GM23338 (cell line): ENCODE measurements around the gene ABCF3. TPM values are rescaled to one million over a fixed set of nuclear protein-coding genes. Genes with fewer than 3 reads are reported as not detected.

Experiments used
- ATAC-seq: fragments of 200-7000 bp; cut with Tn5 transposase; 3 replicates; pipeline ENCODE4 v1.9.1; 2020
- DNase-seq: peaks from one replicate; pipeline ENCODE4 v3.0.0-alpha.2; 2015; ENCODE audit warnings: low spot score
- H2AFZ ChIP-seq: fragments of 200-600 bp; sonication (generic); 2 replicates; pipeline ENCODE4 v1.8.0; 2016; ENCODE audit warnings: antibody characterized with exemption, mild to moderate bottlenecking, moderate library complexity
- H3F3A ChIP-seq: fragments of 200-600 bp; sonication (generic); replicated peaks from 2 replicates; pipeline ENCODE4 v1.8.0; 2017; ENCODE audit warnings: antibody characterized with exemption, mixed run types, low read depth
- H3K27ac ChIP-seq: fragments of 200-600 bp; sonication (generic); 2 replicates; pipeline ENCODE4 v1.6.1; 2016; ENCODE audit warnings: low read depth
- H3K27me3 ChIP-seq: fragments of 200-600 bp; sonication (generic); 2 replicates; pipeline ENCODE4 v1.8.0; 2016; ENCODE audit warnings: mild to moderate bottlenecking, mixed run types, moderate library complexity; ENCODE audit not compliant: insufficient read depth
- H3K36me3 ChIP-seq: fragments of 200-600 bp; sonication (generic); 2 replicates; pipeline ENCODE4 v1.8.0; 2016; ENCODE audit warnings: mild to moderate bottlenecking; ENCODE audit not compliant: insufficient read depth
- H3K4me1 ChIP-seq: fragments of 200-600 bp; sonication (generic); 2 replicates; pipeline ENCODE4 v1.8.0; 2016; ENCODE audit warnings: mild to moderate bottlenecking, moderate library complexity; ENCODE audit not compliant: insufficient read depth
- H3K4me2 ChIP-seq: fragments of 200-600 bp; sonication (generic); 2 replicates; pipeline ENCODE4 v1.7.1; 2017; ENCODE audit warnings: mixed run types
- H3K4me3 ChIP-seq: fragments of 200-600 bp; sonication (generic); 2 replicates; pipeline ENCODE4 v1.6.1; 2016; ENCODE audit warnings: mixed run types
- H3K79me2 ChIP-seq: fragments of 200-600 bp; sonication (generic); replicated peaks from 2 replicates; pipeline ENCODE4 v1.8.0; 2017; ENCODE audit warnings: mild to moderate bottlenecking; ENCODE audit not compliant: insufficient read depth
- H3K9me2 ChIP-seq: fragments of 200-600 bp; sonication (generic); 2 replicates; pipeline ENCODE4 v1.8.0; 2017; ENCODE audit not compliant: insufficient read depth
- H4K20me1 ChIP-seq: fragments of 200-600 bp; sonication (generic); replicated peaks from 2 replicates; pipeline ENCODE4 v1.8.0; 2017; ENCODE audit warnings: mild to moderate bottlenecking; ENCODE audit not compliant: insufficient read depth
- H3K27ac Mint-ChIP-seq: 2 replicates; pipeline ENCODE4 v1.8.0; 2020; ENCODE audit warnings: inconsistent platforms, mild to moderate bottlenecking, moderate library complexity, mixed read lengths
- H3K27me3 Mint-ChIP-seq: 3 replicates; pipeline ENCODE4 v1.8.0; 2022; ENCODE audit warnings: low read depth, mild to moderate bottlenecking, moderate library complexity, mixed read lengths, inconsistent platforms; ENCODE audit not compliant: insufficient read depth, poor library complexity
- H3K36me3 Mint-ChIP-seq: 3 replicates; pipeline ENCODE4 v1.8.0; 2021; ENCODE audit warnings: low read depth, mild to moderate bottlenecking, inconsistent platforms, moderate library complexity, mixed read lengths
- H3K4me1 Mint-ChIP-seq: 3 replicates; pipeline ENCODE4 v1.8.0; 2020; ENCODE audit warnings: mild to moderate bottlenecking, inconsistent platforms, mixed read lengths
- H3K4me3 Mint-ChIP-seq: 3 replicates; pipeline ENCODE4 v1.8.0; 2021; ENCODE audit warnings: moderate library complexity, mild to moderate bottlenecking, inconsistent platforms, mixed read lengths
- H3K9me3 Mint-ChIP-seq: 3 replicates; pipeline ENCODE4 v1.8.0; 2020; ENCODE audit warnings: moderate library complexity, mild to moderate bottlenecking, inconsistent platforms, mixed read lengths
- CREB1 ChIP-seq: fragments of 250-450 bp; sonication (Bioruptor Pico); IDR thresholded peaks from 2 replicates; pipeline ENCODE4 v1.5.0; 2020; ENCODE audit warnings: low read depth, mild to moderate bottlenecking, moderate library complexity
- EZH2 ChIP-seq: fragments of 200-600 bp; sonication (generic); IDR thresholded peaks from one replicate; pipeline ENCODE4 v1.8.0; 2017; ENCODE audit warnings: antibody characterized with exemption, mild to moderate bottlenecking, low read depth; ENCODE audit not compliant: unreplicated experiment
- EZH2phosphoT487 ChIP-seq: fragments of 200-600 bp; sonication (generic); IDR thresholded peaks from one replicate; pipeline ENCODE4 v1.8.1; 2018; ENCODE audit warnings: antibody characterized with exemption; ENCODE audit not compliant: unreplicated experiment
- JUNB ChIP-seq: IDR thresholded peaks from one replicate; pipeline ENCODE4 v1.6.1; 2016; ENCODE audit warnings: antibody characterized with exemption; ENCODE audit not compliant: unreplicated experiment
- NANOG ChIP-seq: IDR thresholded peaks from 2 replicates; pipeline ENCODE4 v1.6.1; 2016; ENCODE audit warnings: antibody characterized with exemption, borderline replicate concordance
- POLR2AphosphoS5 ChIP-seq: IDR thresholded peaks from 2 replicates; pipeline ENCODE4 v1.6.1; 2016; ENCODE audit warnings: antibody characterized with exemption, low read depth
- STAT1 ChIP-seq: IDR thresholded peaks from one replicate; pipeline ENCODE4 v1.6.1; 2016; ENCODE audit warnings: antibody characterized with exemption; ENCODE audit not compliant: unreplicated experiment
- ZNF114 ChIP-seq: fragments of 250-450 bp; sonication (Bioruptor Pico); IDR thresholded peaks from 2 replicates; pipeline ENCODE4 v1.5.0; 2020; ENCODE audit warnings: mild to moderate bottlenecking, moderate library complexity
- ZNF331 ChIP-seq: fragments of 250-450 bp; sonication (Bioruptor Pico); IDR thresholded peaks from 2 replicates; pipeline ENCODE4 v1.5.0; 2020; ENCODE audit warnings: low read depth, mild to moderate bottlenecking, moderate library complexity
- polyA plus RNA-seq: library from polyadenylated mRNA; unstranded; fragments of >200 nt; fragmentation: Nextera tagmentation; extraction: Ambion mirVana; gene quantifications from 2 replicates; pipeline ENCODE4 v1.2.1, GENCODE V29; 2016
- total RNA-seq: library from RNA; depleted of rRNA; stranded (reverse); fragments of >200 nt; shearing (Covaris generic); gene quantifications from 2 replicates; pipeline ENCODE4 v1.2.3, GENCODE V29; 2014
- TF ChIP-seq, protein P1 (sequence below): fragments of 250-450 bp; sonication (Bioruptor Pico); IDR thresholded peaks from 2 replicates; pipeline ENCODE4 v1.5.0; 2020; ENCODE audit warnings: mild to moderate bottlenecking, moderate library complexity
- TF ChIP-seq, protein P2 (sequence below): IDR thresholded peaks from 2 replicates; pipeline ENCODE4 v1.6.1; 2016; ENCODE audit warnings: antibody characterized with exemption
- TF ChIP-seq, protein P3 (sequence below): IDR thresholded peaks from one replicate; pipeline ENCODE4 v1.6.1; 2018; ENCODE audit warnings: antibody characterized with exemption; ENCODE audit not compliant: unreplicated experiment
- TF ChIP-seq, protein P4 (sequence below), 2 experiments: fragments of 200-600 bp in 1 of 2; sonication (generic) in 1 of 2; conservative IDR thresholded peaks; 2 replicates each; pipeline versions ENCODE4 v1.5.1 to v1.6.1; 2016 to 2017; ENCODE audit warnings: antibody characterized with exemption in 2 of 2, low read depth in 2 of 2, mild to moderate bottlenecking in 2 of 2, moderate library complexity in 1 of 2

Gene ABCF3
- total and polyA plus RNA-seq, 2 experiments from 2014 or later: 33.4 to 48.9 TPM

DNA sequence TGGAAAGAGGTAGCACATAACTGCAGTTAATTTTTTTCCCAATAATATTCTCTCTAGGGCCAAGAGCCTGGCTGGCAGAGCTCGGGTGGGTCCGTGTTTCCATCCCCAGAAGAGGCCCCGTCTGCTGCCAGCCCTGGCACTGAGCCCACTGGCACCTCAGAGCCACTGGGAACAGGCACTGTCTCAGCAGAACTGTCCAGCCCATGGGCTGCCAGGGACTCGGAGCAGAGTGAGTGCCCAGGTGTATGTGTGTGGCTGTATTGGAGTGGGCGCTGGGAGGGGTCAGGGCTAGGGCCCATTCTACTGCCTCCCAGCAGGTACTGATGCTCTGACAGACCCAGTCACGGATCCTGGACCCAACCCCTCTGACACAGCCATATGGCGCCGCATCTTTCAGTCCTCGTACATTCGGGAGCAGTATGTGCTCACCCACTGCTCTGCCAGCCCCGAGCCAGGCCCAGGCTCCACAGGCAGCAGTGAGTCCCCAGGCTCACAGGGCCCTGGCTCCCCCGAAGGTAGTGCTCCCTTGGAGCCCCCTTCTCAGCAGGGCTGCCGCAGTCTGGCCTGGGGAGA, 52.3 kb downstream of the ABCF3 start:
- peaks cover 16% of the 10 kb centered on the region for H3K27me3 Mint-ChIP-seq
- no peak for ATAC-seq
- no peak overlapping the region for H3K27ac Mint-ChIP-seq
- no peak overlapping the region for H3K27ac ChIP-seq
- no peaks in the 10 kb centered on the region for H3K79me2 ChIP-seq
- H3F3A ChIP-seq: no peaks in the 10 kb centered on the region
- H3K4me1 Mint-ChIP-seq: peaks cover 14% of the 10 kb centered on the region
- peaks cover 12% of the 10 kb centered on the region for H4K20me1 ChIP-seq
- H2AFZ ChIP-seq: no peak overlapping the region
- H3K9me3 Mint-ChIP-seq: no peaks in the 10 kb centered on the region
- H3K27me3 ChIP-seq: peaks cover 24% of the 10 kb centered on the region
- H3K36me3 Mint-ChIP-seq: peaks cover 12% of the 10 kb centered on the region
- H3K4me3 ChIP-seq: no peak overlapping the region
- no peaks in the 10 kb centered on the region; the same call in 1 of the 2 replicates for H3K36me3 ChIP-seq
- H3K9me2 ChIP-seq: no peaks in the 10 kb centered on the region
- TF ChIP-seq ZNF114 (CRISPR knock-in tag) (no peak), EZH2phosphoT487 (no peak), ZNF331 (CRISPR knock-in tag) (no peak), JUNB (no peak), NANOG (no peak), STAT1 (no peak), CREB1 (CRISPR knock-in tag) (no peak), EZH2 (no peak), POLR2AphosphoS5 (no peak)
- TF ChIP-seq, protein P1, sequence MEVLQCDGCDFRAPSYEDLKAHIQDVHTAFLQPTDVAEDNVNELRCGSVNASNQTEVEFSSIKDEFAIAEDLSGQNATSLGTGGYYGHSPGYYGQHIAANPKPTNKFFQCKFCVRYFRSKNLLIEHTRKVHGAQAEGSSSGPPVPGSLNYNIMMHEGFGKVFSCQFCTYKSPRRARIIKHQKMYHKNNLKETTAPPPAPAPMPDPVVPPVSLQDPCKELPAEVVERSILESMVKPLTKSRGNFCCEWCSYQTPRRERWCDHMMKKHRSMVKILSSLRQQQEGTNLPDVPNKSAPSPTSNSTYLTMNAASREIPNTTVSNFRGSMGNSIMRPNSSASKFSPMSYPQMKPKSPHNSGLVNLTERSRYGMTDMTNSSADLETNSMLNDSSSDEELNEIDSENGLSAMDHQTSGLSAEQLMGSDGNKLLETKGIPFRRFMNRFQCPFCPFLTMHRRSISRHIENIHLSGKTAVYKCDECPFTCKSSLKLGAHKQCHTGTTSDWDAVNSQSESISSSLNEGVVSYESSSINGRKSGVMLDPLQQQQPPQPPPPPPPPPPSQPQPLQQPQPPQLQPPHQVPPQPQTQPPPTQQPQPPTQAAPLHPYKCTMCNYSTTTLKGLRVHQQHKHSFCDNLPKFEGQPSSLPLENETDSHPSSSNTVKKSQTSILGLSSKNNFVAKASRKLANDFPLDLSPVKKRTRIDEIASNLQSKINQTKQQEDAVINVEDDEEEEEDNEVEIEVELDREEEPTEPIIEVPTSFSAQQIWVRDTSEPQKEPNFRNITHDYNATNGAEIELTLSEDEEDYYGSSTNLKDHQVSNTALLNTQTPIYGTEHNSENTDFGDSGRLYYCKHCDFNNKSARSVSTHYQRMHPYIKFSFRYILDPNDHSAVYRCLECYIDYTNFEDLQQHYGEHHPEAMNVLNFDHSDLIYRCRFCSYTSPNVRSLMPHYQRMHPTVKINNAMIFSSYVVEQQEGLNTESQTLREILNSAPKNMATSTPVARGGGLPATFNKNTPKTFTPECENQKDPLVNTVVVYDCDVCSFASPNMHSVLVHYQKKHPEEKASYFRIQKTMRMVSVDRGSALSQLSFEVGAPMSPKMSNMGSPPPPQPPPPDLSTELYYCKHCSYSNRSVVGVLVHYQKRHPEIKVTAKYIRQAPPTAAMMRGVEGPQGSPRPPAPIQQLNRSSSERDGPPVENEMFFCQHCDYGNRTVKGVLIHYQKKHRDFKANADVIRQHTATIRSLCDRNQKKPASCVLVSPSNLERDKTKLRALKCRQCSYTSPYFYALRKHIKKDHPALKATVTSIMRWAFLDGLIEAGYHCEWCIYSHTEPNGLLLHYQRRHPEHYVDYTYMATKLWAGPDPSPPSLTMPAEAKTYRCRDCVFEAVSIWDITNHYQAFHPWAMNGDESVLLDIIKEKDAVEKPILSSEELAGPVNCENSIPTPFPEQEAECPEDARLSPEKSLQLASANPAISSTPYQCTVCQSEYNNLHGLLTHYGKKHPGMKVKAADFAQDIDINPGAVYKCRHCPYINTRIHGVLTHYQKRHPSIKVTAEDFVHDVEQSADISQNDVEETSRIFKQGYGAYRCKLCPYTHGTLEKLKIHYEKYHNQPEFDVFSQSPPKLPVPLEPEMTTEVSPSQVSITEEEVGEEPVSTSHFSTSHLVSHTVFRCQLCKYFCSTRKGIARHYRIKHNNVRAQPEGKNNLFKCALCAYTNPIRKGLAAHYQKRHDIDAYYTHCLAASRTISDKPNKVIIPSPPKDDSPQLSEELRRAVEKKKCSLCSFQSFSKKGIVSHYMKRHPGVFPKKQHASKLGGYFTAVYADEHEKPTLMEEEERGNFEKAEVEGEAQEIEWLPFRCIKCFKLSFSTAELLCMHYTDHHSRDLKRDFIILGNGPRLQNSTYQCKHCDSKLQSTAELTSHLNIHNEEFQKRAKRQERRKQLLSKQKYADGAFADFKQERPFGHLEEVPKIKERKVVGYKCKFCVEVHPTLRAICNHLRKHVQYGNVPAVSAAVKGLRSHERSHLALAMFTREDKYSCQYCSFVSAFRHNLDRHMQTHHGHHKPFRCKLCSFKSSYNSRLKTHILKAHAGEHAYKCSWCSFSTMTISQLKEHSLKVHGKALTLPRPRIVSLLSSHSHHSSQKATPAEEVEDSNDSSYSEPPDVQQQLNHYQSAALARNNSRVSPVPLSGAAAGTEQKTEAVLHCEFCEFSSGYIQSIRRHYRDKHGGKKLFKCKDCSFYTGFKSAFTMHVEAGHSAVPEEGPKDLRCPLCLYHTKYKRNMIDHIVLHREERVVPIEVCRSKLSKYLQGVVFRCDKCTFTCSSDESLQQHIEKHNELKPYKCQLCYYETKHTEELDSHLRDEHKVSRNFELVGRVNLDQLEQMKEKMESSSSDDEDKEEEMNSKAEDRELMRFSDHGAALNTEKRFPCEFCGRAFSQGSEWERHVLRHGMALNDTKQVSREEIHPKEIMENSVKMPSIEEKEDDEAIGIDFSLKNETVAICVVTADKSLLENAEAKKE (CRISPR knock-in tag): no peak
- TF ChIP-seq, protein P2, sequence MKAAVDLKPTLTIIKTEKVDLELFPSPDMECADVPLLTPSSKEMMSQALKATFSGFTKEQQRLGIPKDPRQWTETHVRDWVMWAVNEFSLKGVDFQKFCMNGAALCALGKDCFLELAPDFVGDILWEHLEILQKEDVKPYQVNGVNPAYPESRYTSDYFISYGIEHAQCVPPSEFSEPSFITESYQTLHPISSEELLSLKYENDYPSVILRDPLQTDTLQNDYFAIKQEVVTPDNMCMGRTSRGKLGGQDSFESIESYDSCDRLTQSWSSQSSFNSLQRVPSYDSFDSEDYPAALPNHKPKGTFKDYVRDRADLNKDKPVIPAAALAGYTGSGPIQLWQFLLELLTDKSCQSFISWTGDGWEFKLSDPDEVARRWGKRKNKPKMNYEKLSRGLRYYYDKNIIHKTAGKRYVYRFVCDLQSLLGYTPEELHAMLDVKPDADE: no peak
- TF ChIP-seq, protein P3, sequence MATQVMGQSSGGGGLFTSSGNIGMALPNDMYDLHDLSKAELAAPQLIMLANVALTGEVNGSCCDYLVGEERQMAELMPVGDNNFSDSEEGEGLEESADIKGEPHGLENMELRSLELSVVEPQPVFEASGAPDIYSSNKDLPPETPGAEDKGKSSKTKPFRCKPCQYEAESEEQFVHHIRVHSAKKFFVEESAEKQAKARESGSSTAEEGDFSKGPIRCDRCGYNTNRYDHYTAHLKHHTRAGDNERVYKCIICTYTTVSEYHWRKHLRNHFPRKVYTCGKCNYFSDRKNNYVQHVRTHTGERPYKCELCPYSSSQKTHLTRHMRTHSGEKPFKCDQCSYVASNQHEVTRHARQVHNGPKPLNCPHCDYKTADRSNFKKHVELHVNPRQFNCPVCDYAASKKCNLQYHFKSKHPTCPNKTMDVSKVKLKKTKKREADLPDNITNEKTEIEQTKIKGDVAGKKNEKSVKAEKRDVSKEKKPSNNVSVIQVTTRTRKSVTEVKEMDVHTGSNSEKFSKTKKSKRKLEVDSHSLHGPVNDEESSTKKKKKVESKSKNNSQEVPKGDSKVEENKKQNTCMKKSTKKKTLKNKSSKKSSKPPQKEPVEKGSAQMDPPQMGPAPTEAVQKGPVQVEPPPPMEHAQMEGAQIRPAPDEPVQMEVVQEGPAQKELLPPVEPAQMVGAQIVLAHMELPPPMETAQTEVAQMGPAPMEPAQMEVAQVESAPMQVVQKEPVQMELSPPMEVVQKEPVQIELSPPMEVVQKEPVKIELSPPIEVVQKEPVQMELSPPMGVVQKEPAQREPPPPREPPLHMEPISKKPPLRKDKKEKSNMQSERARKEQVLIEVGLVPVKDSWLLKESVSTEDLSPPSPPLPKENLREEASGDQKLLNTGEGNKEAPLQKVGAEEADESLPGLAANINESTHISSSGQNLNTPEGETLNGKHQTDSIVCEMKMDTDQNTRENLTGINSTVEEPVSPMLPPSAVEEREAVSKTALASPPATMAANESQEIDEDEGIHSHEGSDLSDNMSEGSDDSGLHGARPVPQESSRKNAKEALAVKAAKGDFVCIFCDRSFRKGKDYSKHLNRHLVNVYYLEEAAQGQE: no peak
- TF ChIP-seq, protein P4, sequence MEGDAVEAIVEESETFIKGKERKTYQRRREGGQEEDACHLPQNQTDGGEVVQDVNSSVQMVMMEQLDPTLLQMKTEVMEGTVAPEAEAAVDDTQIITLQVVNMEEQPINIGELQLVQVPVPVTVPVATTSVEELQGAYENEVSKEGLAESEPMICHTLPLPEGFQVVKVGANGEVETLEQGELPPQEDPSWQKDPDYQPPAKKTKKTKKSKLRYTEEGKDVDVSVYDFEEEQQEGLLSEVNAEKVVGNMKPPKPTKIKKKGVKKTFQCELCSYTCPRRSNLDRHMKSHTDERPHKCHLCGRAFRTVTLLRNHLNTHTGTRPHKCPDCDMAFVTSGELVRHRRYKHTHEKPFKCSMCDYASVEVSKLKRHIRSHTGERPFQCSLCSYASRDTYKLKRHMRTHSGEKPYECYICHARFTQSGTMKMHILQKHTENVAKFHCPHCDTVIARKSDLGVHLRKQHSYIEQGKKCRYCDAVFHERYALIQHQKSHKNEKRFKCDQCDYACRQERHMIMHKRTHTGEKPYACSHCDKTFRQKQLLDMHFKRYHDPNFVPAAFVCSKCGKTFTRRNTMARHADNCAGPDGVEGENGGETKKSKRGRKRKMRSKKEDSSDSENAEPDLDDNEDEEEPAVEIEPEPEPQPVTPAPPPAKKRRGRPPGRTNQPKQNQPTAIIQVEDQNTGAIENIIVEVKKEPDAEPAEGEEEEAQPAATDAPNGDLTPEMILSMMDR (conservative IDR thresholded peaks at IDR 0.05; ENCODE audit: low read depth in 2 of 2): no peak
- no peak overlapping the region for H3K4me3 Mint-ChIP-seq
- DNase-seq: no peak
- no peak overlapping the region for H3K4me2 ChIP-seq
- no peaks in the 10 kb centered on the region for H3K4me1 ChIP-seq
